Fibroblast of villous mesenchyme (primary cell): ENCODE measurements around the gene FAM181A. TPM values are rescaled to one million over a fixed set of nuclear protein-coding genes. Genes with fewer than 3 reads are reported as not detected.

ENCODE experiments used
- DNase-seq: peaks from one replicate; pipeline ENCODE4 v3.0.0-alpha.2; 2010; ENCODE audit warnings: low read depth
- H3K4me3 ChIP-seq: 2 replicates; pipeline ENCODE4 v1.5.1; 2011; ENCODE audit warnings: low read depth, mild to moderate bottlenecking, low read length
- CTCF ChIP-seq: IDR thresholded peaks from 2 replicates; pipeline ENCODE4 v1.5.1; 2012; ENCODE audit warnings: low read depth, mild to moderate bottlenecking, low read length; ENCODE audit not compliant: insufficient read depth
- total RNA-seq: library from RNA; depleted of rRNA; stranded (reverse); fragments of >200 nt; gene quantifications from 2 replicates; pipeline ENCODE4 v1.2.3, GENCODE V29; 2012

The FAM181A gene
- total RNA-seq = not detected in 2 replicates

GRCh38 chr14:93926873-93927799 lies at the start of gene FAM181A:
FAM181A (plus strand) TSS chr14:93927344; CDS start chr14:93928286, 942 bp downstream.
- no peak within 1 kb of the TSS for H3K4me3 ChIP-seq
- no peak for DNase-seq
- no peak for TF ChIP-seq CTCF

- no peak for DNase-seq
- no peak for TF ChIP-seq CTCF
These were observed 48.9 kb upstream of the FAM181A start for GRCh38 chr14:93878212-93878611.

GRCh38 chr14:93878871-93879270 lies 48.3 kb upstream of the FAM181A start:
- no peak overlapping the region for H3K4me3 ChIP-seq
- DNase-seq = no peak
- no peak for TF ChIP-seq CTCF

More at GRCh38 chr14:93878212-93878611, 48.9 kb upstream of the FAM181A start:
- no peak overlapping the region for H3K4me3 ChIP-seq

GRCh38 chr14:93879362-93879983 lies 47.7 kb upstream of the FAM181A start:
- no peak overlapping the region for H3K4me3 ChIP-seq
- no peak for DNase-seq
- TF ChIP-seq CTCF = no peak

- TF ChIP-seq CTCF = no peak
- no peak overlapping the region for H3K4me3 ChIP-seq
- DNase-seq = peak; percentile 2
These were observed 46.9 kb upstream of the FAM181A start for GRCh38 chr14:93880021-93880820.

GRCh38 chr14:93884950-93885349 lies 42.2 kb upstream of the FAM181A start:
- no peak overlapping the region for H3K4me3 ChIP-seq
- DNase-seq = no peak
- no peak for TF ChIP-seq CTCF
